Transverse colon (tissue), 3 donors: ENCODE results near the gene OR2AT4.

ENCODE experiments used
- EP300 ChIP-seq: sonication (generic); formaldehyde crosslinking; IDR thresholded peaks from one replicate; pipeline ENCODE4 v1.6.1; 2017; ENCODE audit warnings: antibody characterized with exemption, low read depth
- TF ChIP-seq, protein P1 (sequence below), 5 experiments: fragments of 200-600 bp in 3 of 5; fragments of 450-650 bp in 2 of 5; sonication (generic) in 3 of 5; IDR thresholded peaks; 1 replicate in 2 of 5; 2 replicates in 3 of 5; pipeline ENCODE4 v1.5.1; 2016 to 2017; ENCODE audit warnings: antibody characterized with exemption in 5 of 5, inconsistent platforms in 3 of 5, mild to moderate bottlenecking in 2 of 5, moderate library complexity in 1 of 5

DNA sequence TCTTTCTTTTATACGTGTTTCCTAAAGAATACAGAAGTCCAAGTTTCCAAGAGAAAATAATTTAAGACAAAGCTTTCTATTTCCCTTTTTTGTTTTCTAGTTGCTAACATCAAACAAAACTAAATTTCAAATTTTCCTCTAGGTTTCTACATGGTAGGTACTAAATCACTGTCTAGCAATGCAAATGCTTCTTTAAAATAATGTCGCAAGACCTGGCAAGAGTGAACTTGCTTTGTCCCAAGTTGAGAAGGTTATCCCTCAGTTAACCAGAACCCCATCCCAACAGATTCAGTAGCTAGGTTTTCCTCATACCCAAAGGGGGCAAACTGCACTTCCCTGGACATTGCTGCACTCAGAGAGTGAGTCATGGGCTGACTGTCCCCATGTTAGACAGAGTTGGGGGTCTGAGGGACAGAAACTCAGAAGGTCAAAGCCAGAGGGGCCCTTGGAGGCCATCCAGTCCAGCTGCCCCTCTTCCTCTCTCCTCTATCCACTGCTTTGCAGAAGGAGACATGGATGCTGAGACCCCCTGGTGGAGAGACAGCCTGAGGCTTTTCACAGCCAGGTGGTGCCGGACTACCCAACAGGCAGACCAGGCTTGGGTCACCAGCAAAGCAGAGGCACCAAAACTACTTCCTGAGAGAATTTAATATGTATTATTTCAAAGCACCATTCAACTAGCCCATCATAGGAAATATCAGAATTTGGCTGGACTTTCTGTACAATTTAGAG is 23.1 kb downstream of the OR2AT4 start:
- TF ChIP-seq, protein P1, sequence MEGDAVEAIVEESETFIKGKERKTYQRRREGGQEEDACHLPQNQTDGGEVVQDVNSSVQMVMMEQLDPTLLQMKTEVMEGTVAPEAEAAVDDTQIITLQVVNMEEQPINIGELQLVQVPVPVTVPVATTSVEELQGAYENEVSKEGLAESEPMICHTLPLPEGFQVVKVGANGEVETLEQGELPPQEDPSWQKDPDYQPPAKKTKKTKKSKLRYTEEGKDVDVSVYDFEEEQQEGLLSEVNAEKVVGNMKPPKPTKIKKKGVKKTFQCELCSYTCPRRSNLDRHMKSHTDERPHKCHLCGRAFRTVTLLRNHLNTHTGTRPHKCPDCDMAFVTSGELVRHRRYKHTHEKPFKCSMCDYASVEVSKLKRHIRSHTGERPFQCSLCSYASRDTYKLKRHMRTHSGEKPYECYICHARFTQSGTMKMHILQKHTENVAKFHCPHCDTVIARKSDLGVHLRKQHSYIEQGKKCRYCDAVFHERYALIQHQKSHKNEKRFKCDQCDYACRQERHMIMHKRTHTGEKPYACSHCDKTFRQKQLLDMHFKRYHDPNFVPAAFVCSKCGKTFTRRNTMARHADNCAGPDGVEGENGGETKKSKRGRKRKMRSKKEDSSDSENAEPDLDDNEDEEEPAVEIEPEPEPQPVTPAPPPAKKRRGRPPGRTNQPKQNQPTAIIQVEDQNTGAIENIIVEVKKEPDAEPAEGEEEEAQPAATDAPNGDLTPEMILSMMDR (IDR thresholded peaks at IDR 0.05), result no peak
- TF ChIP-seq EP300, result no peak
